H1 (cell line): ENCODE data around the gene GOLGA1. TPM values are rescaled to one million over a fixed set of nuclear protein-coding genes. Genes with fewer than 3 reads are reported as not detected.

Experiments used
- CTCF ChIA-PET: fragments of 300-600 bp; sonication (Branson Sonifier 250); formaldehyde crosslinking; loops from one replicate; lab custom pipeline; 2021; ENCODE audit not compliant: partially characterized antibody; lab: Charles Lee
- POLR2A ChIA-PET: fragments of 300-600 bp; sonication (Branson Sonifier 250); formaldehyde crosslinking; loops from one replicate; lab custom pipeline; 2021; ENCODE audit warnings: inconsistent platforms; ENCODE audit not compliant: partially characterized antibody; lab: Charles Lee
- DNase-seq, 2 experiments: peaks; one replicate each; pipeline versions ENCODE4 v3.0.0 to v3.0.0-alpha.2; 2010 to 2022; ENCODE audit warnings: low spot score in 2 of 2, low read depth in 1 of 2, mixed read lengths in 1 of 2
- FAIRE-seq: peaks from 2 replicates; lab custom pipeline; 2011; peaks lifted over from hg19 to GRCh38; lab: Jason Lieb, UNC
- H2AFZ ChIP-seq: 2 replicates; pipeline ENCODE4 v1.8.1; 2012; ENCODE audit warnings: low read length, inconsistent platforms
- H2AK5ac ChIP-seq: 2 replicates; pipeline ENCODE4 v1.6.1; 2013; ENCODE audit warnings: low read depth, low read length
- H2BK120ac ChIP-seq: replicated peaks from 2 replicates; pipeline ENCODE3; 2013; ENCODE audit warnings: low read depth, low read length, inconsistent platforms
- H2BK12ac ChIP-seq: 2 replicates; pipeline ENCODE4 v1.6.1; 2013; ENCODE audit warnings: low read depth, low read length
- H2BK15ac ChIP-seq: 2 replicates; pipeline ENCODE4 v1.6.1; 2013; ENCODE audit warnings: low read length
- H2BK20ac ChIP-seq: 2 replicates; pipeline ENCODE4 v1.6.1; 2013; ENCODE audit warnings: low read length
- H2BK5ac ChIP-seq: 2 replicates; pipeline ENCODE4 v1.6.1; 2013; ENCODE audit warnings: low read depth, low read length
- H3K14ac ChIP-seq: 2 replicates; pipeline ENCODE4 v1.6.1; 2013; ENCODE audit warnings: inconsistent platforms; ENCODE audit not compliant: insufficient read length
- H3K18ac ChIP-seq: 2 replicates; pipeline ENCODE4 v1.6.1; 2013; ENCODE audit warnings: low read length; ENCODE audit errors: extremely low read depth
- H3K23ac ChIP-seq: 2 replicates; pipeline ENCODE4 v1.6.1; 2013; ENCODE audit warnings: inconsistent platforms; ENCODE audit not compliant: insufficient read length
- H3K23me2 ChIP-seq: 2 replicates; pipeline ENCODE4 v1.6.1; 2013; ENCODE audit warnings: low read depth, low read length
- H3K27ac ChIP-seq: 2 replicates; pipeline ENCODE4 v1.6.1; 2011; ENCODE audit warnings: low read depth, low read length, inconsistent platforms
- H3K27me3 ChIP-seq, 4 experiments: replicated peaks in 1 of 4; 1 replicate in 1 of 4; 2 replicates in 3 of 4; pipeline versions ENCODE4 v1.6.1 to v1.8.1; 2011 to 2013; ENCODE audit warnings: low read length in 3 of 4, mild to moderate bottlenecking in 3 of 4, inconsistent platforms in 2 of 4, mixed read lengths in 2 of 4, moderate library complexity in 1 of 4; ENCODE audit not compliant: control insufficient read depth in 3 of 4, insufficient read depth in 3 of 4; ENCODE audit errors: extremely low read depth in 1 of 4
- H3K36me3 ChIP-seq, 4 experiments: 2 replicates each; pipeline versions ENCODE4 v1.6.1 to v1.8.1; 2011 to 2013; ENCODE audit warnings: mild to moderate bottlenecking in 4 of 4, low read length in 3 of 4, moderate library complexity in 2 of 4, control low read depth in 1 of 4, inconsistent platforms in 1 of 4; ENCODE audit not compliant: insufficient read depth in 4 of 4, control insufficient read depth in 2 of 4
- H3K4ac ChIP-seq: replicated peaks from 2 replicates; pipeline ENCODE3; 2013; ENCODE audit warnings: low read length, low read depth, mixed read lengths, inconsistent platforms; ENCODE audit not compliant: insufficient read length
- H3K4me1 ChIP-seq, 4 experiments: replicated peaks in 1 of 4; 1 replicate in 1 of 4; 2 replicates in 3 of 4; pipeline versions ENCODE4 v1.6.1 to v1.8.1; 2011 to 2013; ENCODE audit warnings: low read length in 3 of 4, inconsistent platforms in 2 of 4, mixed read lengths in 1 of 4; ENCODE audit not compliant: insufficient read depth in 4 of 4, control insufficient read depth in 3 of 4
- H3K4me2 ChIP-seq, 2 experiments: 2 replicates each; pipeline versions ENCODE4 v1.6.1 to v1.8.1; 2011 to 2013; ENCODE audit warnings: low read depth in 2 of 2, low read length in 2 of 2, control low read depth in 1 of 2, inconsistent platforms in 1 of 2, mild to moderate bottlenecking in 1 of 2; ENCODE audit not compliant: insufficient read depth in 1 of 2
- H3K4me3 ChIP-seq, 4 experiments: fragments of 200-600, 300-600 bp in 1 of 4; sonication (generic), shearing (Covaris generic), sonication (Bioruptor Twin) in 1 of 4; 2 replicates each; pipeline versions ENCODE4 v1.5.1 to v1.8.1; 2011 to 2016; ENCODE audit warnings: low read length in 4 of 4, low read depth in 3 of 4, control low read depth in 2 of 4, inconsistent platforms in 2 of 4, mild to moderate bottlenecking in 2 of 4, mixed read lengths in 1 of 4, moderate library complexity in 1 of 4; ENCODE audit not compliant: insufficient read depth in 2 of 4; ENCODE audit errors: extremely low read depth in 1 of 4
- H3K56ac ChIP-seq: replicated peaks from 2 replicates; pipeline ENCODE3; 2013; ENCODE audit warnings: low read depth, mild to moderate bottlenecking, mixed read lengths, low read length, inconsistent platforms; ENCODE audit not compliant: insufficient read length
- H3K79me1 ChIP-seq: 2 replicates; pipeline ENCODE4 v1.6.1; 2013; ENCODE audit warnings: low read depth, low read length, control low read depth
- H3K79me2 ChIP-seq, 2 experiments: 2 replicates each; pipeline versions ENCODE4 v1.6.1 to v1.8.1; 2012 to 2013; ENCODE audit warnings: low read length in 2 of 2, mild to moderate bottlenecking in 2 of 2, inconsistent platforms in 1 of 2; ENCODE audit not compliant: insufficient read depth in 2 of 2, control insufficient read depth in 1 of 2
- H3K9ac ChIP-seq, 4 experiments: replicated peaks in 1 of 4; 1 replicate in 1 of 4; 2 replicates in 3 of 4; pipeline versions ENCODE4 v1.6.1 to v1.8.1; 2011 to 2013; ENCODE audit warnings: low read depth in 3 of 4, low read length in 3 of 4, control low read depth in 2 of 4, mild to moderate bottlenecking in 2 of 4, moderate library complexity in 2 of 4, inconsistent platforms in 1 of 4; ENCODE audit errors: extremely low read depth in 1 of 4
- H3K9me3 ChIP-seq, 2 experiments: 2 replicates each; pipeline versions ENCODE4 v1.6.1 to v1.8.1; 2012 to 2013; ENCODE audit warnings: mild to moderate bottlenecking in 2 of 2, moderate library complexity in 2 of 2, control low read depth in 1 of 2, inconsistent platforms in 1 of 2, low read depth in 1 of 2, low read length in 1 of 2, mixed read lengths in 1 of 2; ENCODE audit not compliant: insufficient read depth in 2 of 2
- H4K20me1 ChIP-seq, 2 experiments: replicated peaks in 1 of 2; 2 replicates each; pipeline versions ENCODE3 to v1.8.1; 2011 to 2013; ENCODE audit warnings: inconsistent platforms in 2 of 2, low read length in 2 of 2, mild to moderate bottlenecking in 1 of 2; ENCODE audit not compliant: insufficient read depth in 2 of 2, control insufficient read depth in 1 of 2
- H4K5ac ChIP-seq: 2 replicates; pipeline ENCODE4 v1.6.1; 2013; ENCODE audit warnings: low read length, low read depth, mixed read lengths, inconsistent platforms; ENCODE audit not compliant: insufficient read length
- H4K8ac ChIP-seq: 2 replicates; pipeline ENCODE4 v1.8.0; 2013; ENCODE audit warnings: mild to moderate bottlenecking, moderate library complexity, low read length, inconsistent platforms; ENCODE audit not compliant: insufficient read depth; ENCODE audit errors: extremely low read depth
- H4K91ac ChIP-seq: replicated peaks from 2 replicates; pipeline ENCODE3; 2013; ENCODE audit warnings: low read length, mixed read lengths, inconsistent platforms; ENCODE audit not compliant: insufficient read length
- CBX5 ChIP-seq: fragments of 300-800, 300-1000 bp; sonication (generic); IDR thresholded peaks from 2 replicates; pipeline ENCODE4 v1.7.1; 2016; ENCODE audit warnings: antibody characterized with exemption, low read length, low read depth
- GABPA ChIP-seq: IDR thresholded peaks from 2 replicates; pipeline ENCODE4 v1.6.1; 2011; ENCODE audit warnings: mild to moderate bottlenecking, low read length, moderate library complexity, borderline replicate concordance; ENCODE audit not compliant: insufficient read depth
- SP2 ChIP-seq: IDR thresholded peaks from 2 replicates; pipeline ENCODE4 v1.6.1; 2012; ENCODE audit warnings: mild to moderate bottlenecking, low read length, inconsistent platforms
- SRF ChIP-seq: IDR thresholded peaks from 2 replicates; pipeline ENCODE4 v1.6.1; 2011; ENCODE audit warnings: mild to moderate bottlenecking, low read depth, low read length, moderate library complexity
- WGBS, 2 experiments: shearing (Covaris generic) in 1 of 2; methylation state at CpG; one replicate each; pipeline versions ENCODE4 v1.1.6 to v1.1.7; 2013 to 2015; ENCODE audit warnings: low lambda C conversion rate in 2 of 2, mixed read lengths in 2 of 2, inconsistent platforms in 1 of 2, low coverage in 1 of 2, missing lambda C conversion rate in 1 of 2; ENCODE audit not compliant: insufficient replicate concordance in 2 of 2, insufficient coverage in 1 of 2, insufficient read length in 1 of 2; ENCODE audit errors: extremely low coverage in 1 of 2, missing lambda C conversion rate in 1 of 2; 5-methylcytosine and 5-hydroxymethylcytosine counted together
- polyA plus RNA-seq, 7 experiments: library from polyadenylated mRNA; depleted of rRNA in 3 of 7; stranded (reverse) in 5 of 7; unstranded in 2 of 7; fragments of >200 nt in 5 of 7; fragments of 200-250 nt in 2 of 7; gene quantifications; 1 replicate in 5 of 7; 2 replicates in 1 of 7; 4 replicates in 1 of 7; pipeline versions ENCODE4 v1.2.1 to v1.2.3, GENCODE V29; 2011 to 2013; ENCODE audit warnings: missing spikeins in 2 of 7, mixed read lengths in 2 of 7
- total RNA-seq: library from RNA; stranded (reverse); fragmentation: NEBNext Ultra II Directional; extraction: Animal tissue kit (Norgen Biotek cat#: 25700); gene quantifications from 2 replicates; pipeline ENCODE4 v1.2.1, GENCODE V29; 2021
- TF ChIP-seq, protein P1 (sequence below): IDR thresholded peaks from 2 replicates; pipeline ENCODE4 v1.6.1; 2011; ENCODE audit warnings: low read length, improper control_type of control experiment

The GOLGA1 gene
- total and polyA plus RNA-seq, 2 of the 8 experiments (the other 6 are each of a cell fraction or from before 2014, with no cell fraction given) = 4.8 to 6.5 TPM

DNA sequence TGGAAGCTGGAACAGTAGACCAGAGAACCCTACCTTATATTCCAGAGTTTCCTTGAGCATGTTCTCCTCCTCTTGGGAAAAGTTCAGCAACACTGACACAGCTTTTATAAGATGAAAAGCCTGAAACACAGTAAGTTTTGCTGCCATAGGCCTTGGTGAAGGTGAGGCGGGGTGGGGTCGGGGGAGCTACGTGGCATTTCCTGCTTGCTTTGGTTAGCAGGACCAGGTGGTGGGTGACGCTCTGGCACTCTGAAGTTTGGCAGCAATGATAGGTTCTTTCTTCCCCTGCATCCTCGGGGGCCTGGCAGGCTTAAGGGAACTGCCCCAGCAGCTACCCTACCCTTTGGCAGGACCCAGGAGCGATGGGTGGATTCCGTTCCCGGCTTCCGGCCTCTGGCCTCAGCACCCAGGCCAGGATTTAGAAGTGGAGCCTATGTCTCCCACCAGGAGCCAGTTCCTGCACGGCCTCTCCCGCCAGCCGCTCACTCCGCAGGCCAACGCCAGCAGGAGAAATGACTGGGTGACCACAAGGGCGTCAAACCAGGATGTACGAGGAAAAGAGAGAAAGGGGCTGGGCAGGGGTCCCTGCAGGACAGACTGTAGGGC, 59.6 kb downstream of the GOLGA1 start:
- POLR2A ChIA-PET = interaction anchor here (1.5 to 31.1 kb wide), 3 partner anchors 12 to 19 kb away, joined by 4 to 573 read pairs (median 7); partner anchors contain the start of genes ARPC5L, RPL35 and WDR38
- H3K9me3 ChIP-seq = no peaks in the 10 kb centered on the region
- no peak overlapping the region for H3K27ac ChIP-seq
- H4K5ac ChIP-seq = no peak overlapping the region
- peaks cover 0 to 23% (median 5%) of the 10 kb centered on the region in 4 experiments; a peak in 3 of 8 replicates for H3K36me3 ChIP-seq
- no peak overlapping the region for H2BK120ac ChIP-seq
- no peak overlapping the region for H3K9ac ChIP-seq
- H3K56ac ChIP-seq = no peak overlapping the region
- no peak overlapping the region; a peak in 1 of 4 replicates for H3K4me2 ChIP-seq
- no peak overlapping the region for H2AK5ac ChIP-seq
- no peak for DNase-seq
- peaks cover 0 to 4% of the 10 kb centered on the region in 2 experiments for H4K20me1 ChIP-seq
- H3K23ac ChIP-seq = no peak overlapping the region
- CTCF ChIA-PET = interaction anchor here (1.3 to 6.3 kb wide), 6 partner anchors 11 to 107 kb away, joined by 5 to 55 read pairs (median 10); partner anchors contain the start of genes NR6A1, OLFML2A and WDR38
- H3K4me1 ChIP-seq = peaks cover 5 to 18% (median 13%) of the 10 kb centered on the region in 4 experiments
- H2BK5ac ChIP-seq = peak overlapping the region; percentile 61; the same call in 1 of the 2 replicates
- H3K79me2 ChIP-seq = no peaks in the 10 kb centered on the region
- 0 out of 2 replicates have a peak, but pooled peaks cover 4% of the 10 kb centered on the region for H3K23me2 ChIP-seq
- peak overlapping the region; percentile 8; the same call in 1 of the 2 replicates for H2BK15ac ChIP-seq
- H3K27me3 ChIP-seq = no peaks in the 10 kb centered on the region
- FAIRE-seq = no peak
- 0 out of 2 replicates have a peak, but pooled peaks cover 2% of the 10 kb centered on the region for H3K79me1 ChIP-seq
- no peak overlapping the region for H3K4ac ChIP-seq
- no peak overlapping the region for H3K4me3 ChIP-seq
- H3K18ac ChIP-seq = 0 out of 2 replicates have a peak overlapping the region, but pooled peaks have one; percentile 39
- no peak overlapping the region for H2BK12ac ChIP-seq
- WGBS, 2 experiments = 90% methylated on average over 16 of the region's 16 CpGs; no CpG with 5 or more reads in 1 of the 2 experiments
- H4K91ac ChIP-seq = no peak overlapping the region
- H4K8ac ChIP-seq = no peak overlapping the region
- no peak overlapping the region for H3K14ac ChIP-seq
- no peak overlapping the region for H2AFZ ChIP-seq
- H2BK20ac ChIP-seq = 0 out of 2 replicates have a peak overlapping the region, but pooled peaks have one; percentile 69
- TF ChIP-seq SP2 (no peak), GABPA (no peak), SRF (no peak), CBX5 (no peak)
- TF ChIP-seq, protein P1, sequence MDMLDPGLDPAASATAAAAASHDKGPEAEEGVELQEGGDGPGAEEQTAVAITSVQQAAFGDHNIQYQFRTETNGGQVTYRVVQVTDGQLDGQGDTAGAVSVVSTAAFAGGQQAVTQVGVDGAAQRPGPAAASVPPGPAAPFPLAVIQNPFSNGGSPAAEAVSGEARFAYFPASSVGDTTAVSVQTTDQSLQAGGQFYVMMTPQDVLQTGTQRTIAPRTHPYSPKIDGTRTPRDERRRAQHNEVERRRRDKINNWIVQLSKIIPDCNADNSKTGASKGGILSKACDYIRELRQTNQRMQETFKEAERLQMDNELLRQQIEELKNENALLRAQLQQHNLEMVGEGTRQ = no peak
